Stimulated activated CD8-positive, alpha-beta memory T cell treated with anti-CD3 and anti-CD28 coated beads, Interleukin-7, amount 100 ng/mL, for 24 hours (primary cell): Measurements from ENCODE around the gene RGS17.
"Not testable (repeated sequence)": the region's sequence is repeated elsewhere in the genome, so short reads cannot be mapped to it uniquely, and the experiment has no call there.

Experiments
- DNase-seq: peaks from one replicate; pipeline ENCODE4 v3.0.0-alpha.2; 2020; ENCODE audit warnings: low read depth

Gene RGS17

GRCh38 chr6:153123801-153124200 lies 7.3 kb downstream of the RGS17 start:
- DNase-seq, result no peak

- no peak for DNase-seq
Measured at GRCh38 chr6:153121311-153121710, 9.8 kb downstream of the RGS17 start.

DNA sequence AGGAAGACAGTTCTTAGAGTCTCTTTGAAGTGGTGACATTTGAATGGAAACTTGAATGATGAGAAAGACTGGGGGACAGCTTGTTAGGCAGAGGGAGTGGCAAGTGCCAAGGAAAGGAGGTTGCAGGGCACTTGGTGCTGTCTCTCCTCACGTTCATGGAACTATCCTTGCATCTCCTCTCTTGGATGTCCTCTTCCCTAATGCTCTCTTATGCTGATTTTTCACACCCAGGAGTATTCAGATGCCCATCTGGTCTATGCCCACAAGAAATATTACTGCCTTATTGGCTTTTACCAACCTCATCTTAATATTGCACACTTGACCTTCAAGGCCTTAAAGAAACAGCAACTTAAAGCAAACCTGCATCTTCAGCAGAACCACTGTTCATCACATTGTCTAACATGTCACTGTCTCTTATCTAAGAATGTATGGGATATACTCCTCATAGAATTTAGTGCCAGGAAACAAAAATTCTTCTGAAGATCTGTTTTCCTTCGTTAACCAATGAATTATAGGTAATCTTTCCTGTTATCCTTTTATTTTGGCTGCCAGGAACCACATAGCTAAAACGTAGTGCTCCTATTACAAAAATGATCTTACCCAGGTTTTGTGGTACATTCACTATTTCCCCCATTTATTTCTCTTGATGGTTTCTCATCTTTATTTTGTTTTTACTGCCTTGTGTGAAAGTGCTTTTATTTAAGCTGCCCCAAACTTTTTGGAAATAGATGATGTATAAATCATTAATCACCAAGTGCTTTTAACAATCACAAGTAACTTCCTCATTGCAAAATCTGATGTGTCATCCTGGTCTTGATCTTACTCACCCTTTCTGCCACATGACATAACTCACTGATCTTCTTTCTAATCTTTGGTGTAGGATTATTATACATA lies 12.8 kb downstream of the RGS17 start:
- DNase-seq, result no peak

DNA sequence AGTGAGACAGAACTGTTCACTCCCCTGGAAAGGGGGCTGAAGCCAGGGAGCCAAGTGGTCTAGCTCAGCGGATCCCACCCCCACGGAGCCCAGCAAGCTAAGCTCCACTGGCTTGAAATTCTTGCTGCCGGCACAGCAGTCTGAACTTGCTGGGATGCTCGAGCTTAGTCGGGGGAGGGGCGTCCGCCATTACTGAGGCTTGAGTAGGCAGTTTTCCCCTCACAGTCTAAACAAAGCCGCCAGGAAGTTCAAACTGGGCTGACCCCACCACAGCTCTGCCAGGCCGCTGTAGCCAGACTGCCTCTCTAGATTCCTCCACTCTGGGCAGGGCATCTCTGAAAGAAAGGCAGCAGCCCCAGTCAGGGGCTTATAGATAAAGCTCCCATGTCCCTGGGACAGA lies 20.0 kb downstream of the RGS17 start:
- not testable (repeated sequence) for DNase-seq

DNA sequence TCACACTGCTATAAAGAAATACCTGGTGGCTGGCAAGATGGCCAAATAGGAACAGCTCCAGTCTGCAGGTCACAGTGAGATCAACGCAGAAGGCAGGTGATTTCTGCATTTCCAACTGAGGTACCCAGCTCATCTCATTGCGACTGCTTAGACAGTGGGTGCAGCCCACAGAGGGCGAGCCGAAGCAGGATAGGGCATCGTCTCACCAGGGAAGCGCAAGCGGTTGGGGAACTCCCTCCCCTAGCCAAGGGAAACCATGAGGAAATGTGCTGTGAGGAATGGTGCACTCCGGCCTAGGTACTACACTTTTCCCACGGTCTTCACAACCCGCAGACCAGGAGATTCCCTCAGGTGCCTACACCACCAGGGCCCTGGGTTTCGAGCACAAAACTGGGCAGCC lies 20.5 kb downstream of the RGS17 start:
- DNase-seq, result not testable (repeated sequence)

- DNase-seq, result no peak
Measured at GRCh38 chr6:153108315-153108714, 22.8 kb downstream of the RGS17 start.

- DNase-seq, result no peak
Measured at GRCh38 chr6:153106021-153106420, 25.1 kb downstream of the RGS17 start.

GRCh38 chr6:153104220-153104619 lies 26.9 kb downstream of the RGS17 start:
- no peak for DNase-seq

GRCh38 chr6:153103319-153103655 lies 27.8 kb downstream of the RGS17 start:
- DNase-seq, result no peak

DNA sequence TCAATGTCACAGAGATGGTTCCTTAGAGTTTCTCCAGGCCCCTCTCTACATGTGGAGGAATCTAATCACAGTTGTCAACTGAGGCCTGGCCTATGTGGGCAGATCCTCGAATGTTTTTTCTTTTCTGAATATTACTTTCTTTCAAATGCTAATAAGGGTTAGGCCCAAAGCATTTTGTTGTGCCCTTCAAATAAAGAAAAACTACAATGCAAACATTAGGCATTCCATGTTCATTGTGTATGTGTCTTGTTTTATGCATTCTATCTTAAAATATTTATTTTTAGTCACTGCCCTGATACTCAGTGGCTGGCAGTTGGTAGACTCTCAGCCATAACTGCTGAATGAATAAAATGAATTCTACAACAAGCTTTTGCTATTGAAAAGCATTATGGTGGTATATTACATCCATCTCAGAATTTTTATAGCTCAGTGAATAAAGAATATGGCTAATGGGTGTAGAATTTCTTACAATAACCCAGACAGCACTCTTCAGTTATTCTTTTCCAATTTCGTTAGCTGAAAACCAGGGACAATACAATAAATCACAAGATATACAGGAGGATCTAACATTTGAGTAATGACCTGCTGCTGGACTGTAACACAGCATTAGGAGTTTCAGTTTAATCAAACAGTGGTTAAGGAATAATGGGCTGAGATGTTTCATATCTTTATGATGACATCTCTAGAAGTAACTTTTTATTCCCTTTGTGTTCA lies 28.3 kb downstream of the RGS17 start:
- DNase-seq, result no peak

DNA sequence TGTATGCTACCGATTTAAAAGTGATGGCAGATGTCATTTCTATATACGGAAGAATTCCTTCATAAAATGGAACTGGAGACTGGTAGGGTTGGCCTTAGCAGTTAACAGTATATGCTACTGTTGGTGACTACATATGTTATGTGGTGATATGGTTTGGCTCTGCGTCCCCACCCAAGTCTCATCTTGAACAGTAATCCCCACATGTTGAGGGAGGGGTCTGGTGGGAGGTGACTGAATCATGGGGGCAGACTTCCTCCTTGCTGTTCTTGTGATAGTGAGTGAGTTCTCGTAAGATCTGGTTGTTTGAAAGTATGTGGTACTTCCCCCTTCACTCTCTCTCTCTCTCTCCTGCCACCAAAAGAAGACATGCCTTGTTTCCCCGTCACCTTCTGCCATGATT lies 29.6 kb downstream of the RGS17 start:
- no peak for DNase-seq

DNA sequence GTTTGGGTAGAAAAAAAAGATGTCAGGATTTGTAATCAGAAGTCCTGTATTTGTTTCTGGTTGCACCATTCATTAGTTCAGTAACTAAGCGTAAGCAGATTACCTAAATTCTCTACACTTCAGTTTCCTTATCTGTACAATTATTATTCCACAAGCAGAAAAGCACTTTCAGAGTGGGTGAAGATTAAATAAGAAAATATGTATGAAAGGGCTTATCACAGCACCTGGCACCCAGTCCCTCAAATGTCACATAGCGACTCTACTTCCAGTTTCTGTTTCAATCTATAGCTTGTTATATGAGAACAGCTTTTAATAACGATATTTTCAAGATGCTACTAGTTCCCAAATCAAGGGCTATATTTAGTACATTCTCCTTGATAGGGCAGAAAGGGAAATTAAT lies 31.4 kb downstream of the RGS17 start:
- DNase-seq, result no peak

- no peak for DNase-seq
Measured at GRCh38 chr6:153096792-153097191, 34.3 kb downstream of the RGS17 start.

GRCh38 chr6:153096031-153096430 lies 35.1 kb downstream of the RGS17 start:
- DNase-seq, result no peak

DNA sequence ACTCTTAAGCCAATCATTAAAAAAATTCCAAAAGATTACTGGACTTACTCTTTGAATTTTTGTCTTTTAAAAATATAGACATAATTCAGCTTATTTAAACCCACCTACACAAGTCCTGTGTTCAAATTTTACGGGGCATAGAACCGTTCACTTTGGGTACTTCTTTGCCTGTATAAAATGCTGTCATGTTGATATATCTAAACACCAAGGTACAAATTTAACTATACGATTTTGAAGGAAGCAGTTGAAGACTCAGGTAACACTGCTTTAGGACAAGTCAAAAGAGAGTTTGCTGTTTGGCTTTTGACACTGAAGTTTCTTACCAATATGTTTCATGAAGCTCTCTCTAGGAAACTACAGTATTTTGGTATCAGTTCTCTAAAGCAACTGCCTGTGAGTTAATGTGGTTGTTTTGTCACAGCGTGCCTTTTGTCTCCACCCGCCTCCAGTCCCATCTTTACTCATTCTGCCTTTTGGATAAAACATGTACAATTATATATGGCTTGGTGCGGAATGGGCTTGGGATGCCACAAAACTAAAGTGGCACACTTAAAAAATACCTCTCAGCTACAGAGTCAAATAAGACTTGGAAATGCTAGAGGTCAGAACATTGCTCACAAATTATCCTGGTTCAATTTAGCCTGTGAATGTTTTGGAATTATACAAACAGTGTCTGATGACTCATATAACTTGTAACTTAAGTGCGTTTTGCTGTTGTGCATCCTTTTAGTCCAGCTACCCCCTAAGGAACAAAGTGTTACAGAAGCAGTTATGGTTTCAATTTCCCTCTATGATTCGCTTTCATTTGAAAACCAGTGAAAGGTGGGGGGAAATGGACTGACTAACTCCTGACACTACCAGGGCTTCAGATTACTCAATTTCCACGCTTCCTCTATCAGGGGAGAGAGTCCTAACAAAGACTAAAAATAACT lies 38.7 kb downstream of the RGS17 start:
- DNase-seq, result no peak

GRCh38 chr6:153090241-153090930 lies 40.7 kb downstream of the RGS17 start:
- DNase-seq, result no peak

- DNase-seq, result no peak
Measured at GRCh38 chr6:153088796-153089195, 42.3 kb downstream of the RGS17 start.

GRCh38 chr6:153087436-153087835 lies 43.6 kb downstream of the RGS17 start:
- DNase-seq, result no peak

DNA sequence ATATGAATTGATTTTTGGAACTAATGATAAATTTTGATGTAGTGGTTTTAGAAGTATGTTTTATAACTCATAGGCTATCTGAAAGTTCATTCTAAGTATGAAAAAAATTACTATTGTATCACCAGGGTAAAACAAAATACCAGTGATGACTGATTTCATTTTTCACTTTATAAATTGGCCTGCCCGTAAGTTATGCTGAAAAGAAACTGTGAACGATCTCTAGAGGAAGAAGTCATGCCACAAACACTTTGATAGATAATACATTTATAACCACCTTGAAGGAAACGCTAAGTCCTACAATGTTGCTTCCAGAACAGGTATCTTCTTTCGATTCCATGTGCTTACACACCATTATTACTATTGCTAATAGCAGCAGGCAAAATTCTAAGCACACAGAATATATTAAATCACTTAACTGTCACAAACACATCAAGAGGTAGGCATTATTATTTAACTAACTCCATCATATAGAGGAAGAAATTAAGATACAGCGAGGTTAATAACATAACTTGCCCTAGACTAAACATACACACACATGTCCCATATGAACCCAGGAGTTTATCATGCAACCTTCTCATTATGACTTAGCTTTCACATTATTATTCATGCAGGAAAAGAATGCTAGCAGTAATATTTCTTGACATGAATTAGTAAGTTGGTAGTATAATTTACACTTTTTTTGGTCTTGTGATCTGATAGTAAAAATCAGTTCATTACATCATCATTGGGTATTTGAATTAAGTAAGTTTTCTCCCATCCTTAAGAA lies 44.7 kb downstream of the RGS17 start:
- no peak for DNase-seq

GRCh38 chr6:153085239-153085638 lies 45.8 kb downstream of the RGS17 start:
- DNase-seq, result no peak

DNA sequence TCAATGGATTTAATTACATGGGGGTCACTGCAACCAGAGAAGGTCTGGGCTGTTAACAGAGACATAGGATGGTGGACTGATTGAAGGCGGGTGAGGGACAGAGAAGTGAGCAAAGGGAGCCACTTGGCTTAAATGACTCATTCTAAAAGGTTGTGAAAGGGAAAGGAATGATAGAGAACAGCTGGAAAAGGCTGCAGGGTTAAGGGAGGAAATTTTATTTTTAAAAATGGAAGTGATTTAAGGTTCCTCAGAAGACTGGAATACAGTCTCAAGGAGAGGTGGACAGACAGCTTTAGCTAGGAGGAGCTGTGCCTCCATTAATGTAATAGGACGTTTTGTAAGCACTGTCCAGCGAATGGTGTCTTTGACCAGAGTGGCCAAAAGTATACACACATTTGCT lies 46.7 kb downstream of the RGS17 start:
- no peak for DNase-seq
